ENCODE results near the gene BLACAT1.

Gene BLACAT1

GRCh38 chr1:205456383-205456867 lies 580 bp upstream of the BLACAT1 start:
- no peak for DNase-seq (ENCODE audit: low read depth)

- no peak for DNase-seq (ENCODE audit: low read depth)
Measured at GRCh38 chr1:205454903-205455335, 926 bp downstream of the BLACAT1 start.

GRCh38 chr1:205453466-205453865 lies 2.4 kb downstream of the BLACAT1 start:
- no peak for DNase-seq (ENCODE audit: low read depth)

- no peak for DNase-seq (ENCODE audit: low read depth)
Measured at GRCh38 chr1:205452933-205453332, 2.9 kb downstream of the BLACAT1 start.

- DNase-seq (ENCODE audit: low read depth), result no peak
Measured at GRCh38 chr1:205452364-205452763, 3.5 kb downstream of the BLACAT1 start.

- no peak for DNase-seq (ENCODE audit: low read depth)
Measured at GRCh38 chr1:205451759-205452164, 4.1 kb downstream of the BLACAT1 start.

GRCh38 chr1:205451202-205451601 lies 4.6 kb downstream of the BLACAT1 start:
- no peak for DNase-seq (ENCODE audit: low read depth)

GRCh38 chr1:205450448-205450847 lies 5.4 kb downstream of the BLACAT1 start:
- no peak for DNase-seq (ENCODE audit: low read depth)

- no peak for DNase-seq (ENCODE audit: low read depth)
Measured at GRCh38 chr1:205449750-205450443, 5.9 kb downstream of the BLACAT1 start.

GRCh38 chr1:205449254-205449749 lies 6.5 kb downstream of the BLACAT1 start:
- DNase-seq (ENCODE audit: low read depth), result no peak

GRCh38 chr1:205448540-205449253 lies 7.1 kb downstream of the BLACAT1 start:
- no peak for DNase-seq (ENCODE audit: low read depth)

GRCh38 chr1:205447457-205448341 lies 8.1 kb downstream of the BLACAT1 start:
- no peak for DNase-seq (ENCODE audit: low read depth)

GRCh38 chr1:205446828-205447227 lies 9.0 kb downstream of the BLACAT1 start:
- no peak for DNase-seq (ENCODE audit: low read depth)

GRCh38 chr1:205445646-205445935 lies 10.3 kb downstream of the BLACAT1 start:
- DNase-seq (ENCODE audit: low read depth), result no peak

GRCh38 chr1:205444931-205445645 lies 10.8 kb downstream of the BLACAT1 start:
- no peak for DNase-seq (ENCODE audit: low read depth)

- DNase-seq (ENCODE audit: low read depth), result no peak
Measured at GRCh38 chr1:205444300-205444930, 11.4 kb downstream of the BLACAT1 start.

- DNase-seq (ENCODE audit: low read depth), result no peak
Measured at GRCh38 chr1:205443585-205444299, 12.1 kb downstream of the BLACAT1 start.

- DNase-seq (ENCODE audit: low read depth), result no peak
Measured at GRCh38 chr1:205442051-205442725, 13.7 kb downstream of the BLACAT1 start.

GRCh38 chr1:205441716-205442050 lies 14.2 kb downstream of the BLACAT1 start:
- DNase-seq (ENCODE audit: low read depth), result no peak

- no peak for DNase-seq (ENCODE audit: low read depth)
Measured at GRCh38 chr1:205441318-205441633, 14.6 kb downstream of the BLACAT1 start.

Measured in activated T-cell treated with anti-CD3 and anti-CD28 coated beads for 24 hours (primary cell).